ENCODE data around the gene PLCH1. TPM values are rescaled to one million over a fixed set of nuclear protein-coding genes. Genes with fewer than 3 reads are reported as not detected.

The PLCH1 gene
- total and polyA plus RNA-seq, 10 of the 15 experiments (the other 5 are each of a cell fraction or from before 2014, with no cell fraction given) = 0.03 to 0.22 (median 0.04) TPM; not detected in 5

DNA sequence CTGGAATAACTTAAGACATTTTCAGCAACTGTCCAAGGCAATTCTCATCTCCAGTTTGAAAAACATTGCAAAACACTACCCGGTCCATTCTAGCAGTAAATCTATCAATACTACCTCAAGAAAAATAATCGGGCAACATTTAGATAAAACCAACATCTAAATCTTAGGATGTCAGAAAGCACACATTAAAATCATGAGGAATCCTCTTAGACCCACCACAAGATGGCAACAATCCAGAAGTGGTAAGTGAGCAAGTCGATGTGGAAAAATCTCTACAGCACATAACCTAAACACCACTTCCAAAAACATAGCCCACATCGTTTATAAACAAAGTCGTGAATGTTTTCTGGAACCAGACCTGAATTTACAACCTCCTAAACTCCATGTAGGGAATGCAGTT, 5.7 kb downstream of the PLCH1 start:
- WGBS (ENCODE audit: insufficient coverage, insufficient replicate concordance, low lambda C conversion rate, missing lambda C conversion rate) = 17% methylated on average over 5 of the region's 5 CpGs
- Histone ChIP-seq H3K4me1 (ENCODE audit: control insufficient read depth, insufficient read depth, low read length) (peaks cover 6% of the 10 kb centered on the region; the same call in 1 of the 2 replicates), H3K27me3 (replicated peaks in 1 of 2; ENCODE audit: control insufficient read depth in 2 of 2, insufficient read depth in 2 of 2, low read length in 1 of 2) (peaks cover under 1 to 5% of the 10 kb centered on the region in 2 experiments), H3K36me3 (ENCODE audit: control insufficient read depth in 2 of 2, insufficient read depth in 2 of 2, low read length in 1 of 2) (no peaks in the 10 kb centered on the region), H3K27ac (ENCODE audit: control insufficient read depth, insufficient read depth) (no peak overlapping the region), H3K4me3 (no peak overlapping the region), H3K79me2 (ENCODE audit: control insufficient read depth, insufficient read depth, low read length) (no peaks in the 10 kb centered on the region), H3K9me3 (replicated peaks; ENCODE audit: control insufficient read depth, insufficient read depth, low read length) (no peaks in the 10 kb centered on the region), H2AFZ (ENCODE audit: control insufficient read depth, low read depth, low read length) (no peak overlapping the region), H3K4me2 (ENCODE audit: control insufficient read depth, insufficient read depth) (no peak overlapping the region), H3K9ac (ENCODE audit: control insufficient read depth, insufficient read depth, low read length) (no peak overlapping the region), H4K20me1 (ENCODE audit: control insufficient read depth, insufficient read depth) (no peaks in the 10 kb centered on the region)
- ChIA-PET SMC1A (ENCODE audit: uncharacterized antibody, unreplicated experiment) (interaction anchor here (0.9 kb wide), 1 partner anchor 12 kb away, joined by 3 read pairs; no protein-coding TSS in a partner anchor), CTCF (no interaction called here), RAD21 (ENCODE audit: unreplicated experiment) (no interaction called here), POLR2A (interaction anchor here (0.6 kb wide), 1 partner anchor 157 kb away, joined by 3 read pairs; no protein-coding TSS in a partner anchor)
- intact Hi-C loops (cut with micrococcal nuclease; ENCODE audit: unreplicated experiment) (no loop called here), in situ Hi-C loops (cut with MboI) (no loop called here)
- TF ChIP-seq SMAD1 (IDR thresholded peaks at IDR 0.05; ENCODE audit: low read depth, partially characterized antibody) = no peak
- no peak for TF ChIP-seq ZNF384 (IDR thresholded peaks at IDR 0.05; ENCODE audit: borderline replicate concordance, low read depth, low read length)
- no peak for TF ChIP-seq ZSCAN29 (IDR thresholded peaks at IDR 0.05)
- TF ChIP-seq, protein P1, sequence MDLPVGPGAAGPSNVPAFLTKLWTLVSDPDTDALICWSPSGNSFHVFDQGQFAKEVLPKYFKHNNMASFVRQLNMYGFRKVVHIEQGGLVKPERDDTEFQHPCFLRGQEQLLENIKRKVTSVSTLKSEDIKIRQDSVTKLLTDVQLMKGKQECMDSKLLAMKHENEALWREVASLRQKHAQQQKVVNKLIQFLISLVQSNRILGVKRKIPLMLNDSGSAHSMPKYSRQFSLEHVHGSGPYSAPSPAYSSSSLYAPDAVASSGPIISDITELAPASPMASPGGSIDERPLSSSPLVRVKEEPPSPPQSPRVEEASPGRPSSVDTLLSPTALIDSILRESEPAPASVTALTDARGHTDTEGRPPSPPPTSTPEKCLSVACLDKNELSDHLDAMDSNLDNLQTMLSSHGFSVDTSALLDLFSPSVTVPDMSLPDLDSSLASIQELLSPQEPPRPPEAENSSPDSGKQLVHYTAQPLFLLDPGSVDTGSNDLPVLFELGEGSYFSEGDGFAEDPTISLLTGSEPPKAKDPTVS (IDR thresholded peaks at IDR 0.05; ENCODE audit: low read depth, low read length) = no peak
- no peak for TF ChIP-seq ZNF24 (IDR thresholded peaks at IDR 0.05)
- no peak for TF ChIP-seq RUNX3 (IDR thresholded peaks at IDR 0.05; ENCODE audit: low read length)
- no peak for TF ChIP-seq CBX5 (IDR thresholded peaks at IDR 0.05; ENCODE audit: low read depth)
- TF ChIP-seq SPI1 (IDR thresholded peaks at IDR 0.05; ENCODE audit: borderline replicate concordance, insufficient read depth, low read depth, low read length) = no peak
- no peak for TF ChIP-seq IKZF2 (IDR thresholded peaks at IDR 0.05)
- TF ChIP-seq YY1 (IDR thresholded peaks at IDR 0.05; ENCODE audit: low read depth, low read length) = no peak
- no peak for TF ChIP-seq BMI1 (IDR thresholded peaks at IDR 0.05; ENCODE audit: borderline replicate concordance)
- TF ChIP-seq SMAD5 (IDR thresholded peaks at IDR 0.05; ENCODE audit: low read depth) = no peak
- TF ChIP-seq POLR2A (IDR thresholded peaks at IDR 0.05; ENCODE audit: low read depth, low read length) = no peak
- FAIRE-seq (no peak), DNase-seq (ENCODE audit: low read depth, low spot score) (no peak), ATAC-seq (no peak)
- BruUV-seq (replicated peaks) = no TSS peak
